ENCODE results near the gene DAB2IP. TPM values are rescaled to one million over a fixed set of nuclear protein-coding genes. Genes with fewer than 3 reads are reported as not detected.

The DAB2IP gene
- total and polyA plus RNA-seq, 2 donors from 2014 or later: 33.8 to 105 TPM

DNA sequence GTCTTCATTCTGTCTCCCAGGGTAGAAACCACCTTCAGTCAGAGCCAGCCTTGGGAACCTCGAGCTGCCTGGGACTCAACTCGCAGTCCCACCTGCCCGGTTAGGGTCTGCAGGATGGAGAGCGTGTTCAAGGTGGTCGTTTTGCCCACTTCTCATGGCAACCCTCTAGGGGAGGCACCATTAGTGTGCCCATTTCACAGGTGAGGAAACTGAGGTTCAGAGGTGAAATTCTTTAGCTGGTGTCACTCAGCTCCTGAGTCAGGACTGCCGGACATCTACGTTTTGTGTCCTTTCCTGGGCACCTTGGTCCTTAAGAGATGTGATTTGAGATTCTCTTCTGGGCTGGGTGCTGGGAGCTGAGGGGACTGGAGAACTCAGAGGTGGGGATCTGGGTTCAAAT lies 30.0 kb downstream of the DAB2IP start:
- no peak overlapping the region for H3K4me3 ChIP-seq (ENCODE audit: low read length in 3 of 3)
- intact Hi-C loops (cut with DNase I): loop anchor here (10.0 kb wide), 1 partner anchor 303 kb away; no protein-coding TSS in a partner anchor
- H3K9me3 ChIP-seq (ENCODE audit: control insufficient read depth in 2 of 3, insufficient read depth in 1 of 3, low read length in 3 of 3): no peaks in the 10 kb centered on the region
- no peak overlapping the region for H3K9ac ChIP-seq (ENCODE audit: low read length in 3 of 3)
- H3K4me1 ChIP-seq (ENCODE audit: control insufficient read depth in 2 of 3, insufficient read depth in 2 of 3, low read depth in 1 of 3, low read length in 3 of 3): peaks cover 0 to 4% (median 2%) of the 10 kb centered on the region in 3 donors
- no peaks in the 10 kb centered on the region for H3K27me3 ChIP-seq (ENCODE audit: control insufficient read depth, insufficient read depth, low read length)
- peak in 1 of 5 donors; percentile 21 for DNase-seq
- no peak for FAIRE-seq
- TF ChIP-seq, protein P1, sequence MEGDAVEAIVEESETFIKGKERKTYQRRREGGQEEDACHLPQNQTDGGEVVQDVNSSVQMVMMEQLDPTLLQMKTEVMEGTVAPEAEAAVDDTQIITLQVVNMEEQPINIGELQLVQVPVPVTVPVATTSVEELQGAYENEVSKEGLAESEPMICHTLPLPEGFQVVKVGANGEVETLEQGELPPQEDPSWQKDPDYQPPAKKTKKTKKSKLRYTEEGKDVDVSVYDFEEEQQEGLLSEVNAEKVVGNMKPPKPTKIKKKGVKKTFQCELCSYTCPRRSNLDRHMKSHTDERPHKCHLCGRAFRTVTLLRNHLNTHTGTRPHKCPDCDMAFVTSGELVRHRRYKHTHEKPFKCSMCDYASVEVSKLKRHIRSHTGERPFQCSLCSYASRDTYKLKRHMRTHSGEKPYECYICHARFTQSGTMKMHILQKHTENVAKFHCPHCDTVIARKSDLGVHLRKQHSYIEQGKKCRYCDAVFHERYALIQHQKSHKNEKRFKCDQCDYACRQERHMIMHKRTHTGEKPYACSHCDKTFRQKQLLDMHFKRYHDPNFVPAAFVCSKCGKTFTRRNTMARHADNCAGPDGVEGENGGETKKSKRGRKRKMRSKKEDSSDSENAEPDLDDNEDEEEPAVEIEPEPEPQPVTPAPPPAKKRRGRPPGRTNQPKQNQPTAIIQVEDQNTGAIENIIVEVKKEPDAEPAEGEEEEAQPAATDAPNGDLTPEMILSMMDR (IDR thresholded peaks at IDR 0.05; ENCODE audit: borderline replicate concordance, extremely low read depth, insufficient read depth): no peak
- H3K27ac ChIP-seq (ENCODE audit: low read depth in 2 of 2, low read length in 2 of 2): no peak overlapping the region
- peaks cover 0 to 9% (median 4%) of the 10 kb centered on the region in 3 donors for H3K36me3 ChIP-seq (ENCODE audit: control insufficient read depth in 2 of 3, insufficient read depth in 3 of 3, low read length in 3 of 3)

DNA sequence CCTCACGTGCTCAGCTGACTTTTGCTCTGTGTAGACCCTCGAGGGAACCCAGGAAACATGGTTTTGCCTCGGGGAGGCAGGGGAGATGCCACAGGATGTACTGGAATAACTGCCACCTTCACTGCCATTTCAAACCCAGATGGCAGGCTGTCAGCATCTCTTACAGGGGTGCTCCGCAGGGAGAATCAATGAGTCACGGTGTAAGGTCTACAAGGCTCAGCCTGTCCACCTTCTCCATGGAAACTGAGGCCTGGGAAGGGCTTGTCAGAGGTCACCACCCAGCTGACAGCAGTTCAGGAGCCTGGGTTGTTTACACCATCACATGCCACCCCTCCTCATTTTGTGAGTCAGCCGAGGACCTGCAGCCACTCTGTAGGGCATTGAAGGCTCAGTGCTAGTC lies 30.8 kb downstream of the DAB2IP start:
- no peak overlapping the region for H3K27ac ChIP-seq (ENCODE audit: low read depth in 2 of 2, low read length in 2 of 2)
- intact Hi-C loops (cut with DNase I): loop anchor here (10.0 kb wide), 1 partner anchor 303 kb away; no protein-coding TSS in a partner anchor
- H3K9me3 ChIP-seq (ENCODE audit: control insufficient read depth in 2 of 3, insufficient read depth in 1 of 3, low read length in 3 of 3): no peaks in the 10 kb centered on the region
- H3K9ac ChIP-seq (ENCODE audit: low read length in 3 of 3): no peak overlapping the region
- no peak overlapping the region for H3K4me3 ChIP-seq (ENCODE audit: low read length in 3 of 3)
- FAIRE-seq (no peak), DNase-seq (peak in 1 of 5 donors; percentile 38)
- H3K4me1 ChIP-seq (ENCODE audit: control insufficient read depth in 2 of 3, insufficient read depth in 2 of 3, low read depth in 1 of 3, low read length in 3 of 3): peaks cover 0 to 3% (median 3%) of the 10 kb centered on the region in 3 donors
- TF ChIP-seq, protein P1 (IDR thresholded peaks at IDR 0.05; ENCODE audit: borderline replicate concordance, extremely low read depth, insufficient read depth): no peak
- H3K27me3 ChIP-seq (ENCODE audit: control insufficient read depth, insufficient read depth, low read length): no peaks in the 10 kb centered on the region
- peaks cover 0 to 9% (median 4%) of the 10 kb centered on the region in 3 donors for H3K36me3 ChIP-seq (ENCODE audit: control insufficient read depth in 2 of 3, insufficient read depth in 3 of 3, low read length in 3 of 3)

DNA sequence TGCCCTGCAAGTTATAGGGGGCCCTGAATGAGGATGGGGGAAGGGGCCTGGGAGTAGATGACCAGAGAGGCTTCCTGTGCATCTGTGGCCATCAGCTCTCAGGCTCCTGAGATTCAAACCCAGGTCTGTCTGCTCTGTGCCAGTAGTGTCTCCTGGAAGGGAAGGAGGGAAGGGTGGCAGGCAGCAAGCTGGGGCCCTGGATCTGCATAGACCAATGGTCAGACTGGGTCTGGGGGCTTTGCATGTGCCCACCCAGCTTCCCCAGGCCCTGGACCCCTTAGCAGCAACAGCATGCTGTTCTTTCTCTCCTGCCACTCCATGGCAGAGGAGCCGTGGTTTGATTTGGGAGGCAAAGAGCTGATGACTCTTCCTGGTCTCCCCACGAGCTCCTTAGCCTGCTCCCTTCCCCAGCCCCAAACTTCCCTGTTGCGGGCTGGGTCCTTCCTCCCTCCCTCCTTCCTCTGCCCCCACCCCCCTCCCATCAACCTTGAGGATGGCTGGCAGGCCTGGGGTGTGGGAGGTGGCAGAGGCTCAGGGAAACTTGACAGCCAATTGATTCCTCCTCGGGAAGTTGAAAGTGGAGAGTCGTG lies 31.6 kb downstream of the DAB2IP start:
- Histone ChIP-seq H3K9me3 (ENCODE audit: control insufficient read depth in 2 of 3, insufficient read depth in 1 of 3, low read length in 3 of 3) (no peaks in the 10 kb centered on the region), H3K4me1 (ENCODE audit: control insufficient read depth in 2 of 3, insufficient read depth in 2 of 3, low read depth in 1 of 3, low read length in 3 of 3) (peaks cover 0 to 4% (median 3%) of the 10 kb centered on the region in 3 donors), H3K27me3 (ENCODE audit: control insufficient read depth, insufficient read depth, low read length) (no peaks in the 10 kb centered on the region), H3K4me3 (ENCODE audit: low read length in 3 of 3) (no peak overlapping the region), H3K36me3 (ENCODE audit: control insufficient read depth in 2 of 3, insufficient read depth in 3 of 3, low read length in 3 of 3) (peaks cover 0 to 9% (median 4%) of the 10 kb centered on the region in 3 donors), H3K27ac (ENCODE audit: low read depth in 2 of 2, low read length in 2 of 2) (no peak overlapping the region), H3K9ac (ENCODE audit: low read length in 3 of 3) (no peak overlapping the region)
- FAIRE-seq (no peak), DNase-seq (no peak)
- intact Hi-C loops (cut with DNase I): loop anchor here (10.0 kb wide), 1 partner anchor 302 kb away; no protein-coding TSS in a partner anchor
- TF ChIP-seq, protein P1 (IDR thresholded peaks at IDR 0.05; ENCODE audit: borderline replicate concordance, extremely low read depth, insufficient read depth): no peak

Measured in kidney (tissue), 14 donors.